CD4-positive, alpha-beta T cell treated with Interleukin-6 at 100 ng/mL for 8 hours (primary cell): Measurements from ENCODE around the gene MTRR.
"Not testable (repeated sequence)": the region's sequence is repeated elsewhere in the genome, so short reads cannot be mapped to it uniquely, and the experiment has no call there.

Experiments used
- DNase-seq: peaks from one replicate; pipeline ENCODE4 v3.0.0-alpha.2; 2020; ENCODE audit warnings: mixed read lengths, low spot score

Gene MTRR

DNA sequence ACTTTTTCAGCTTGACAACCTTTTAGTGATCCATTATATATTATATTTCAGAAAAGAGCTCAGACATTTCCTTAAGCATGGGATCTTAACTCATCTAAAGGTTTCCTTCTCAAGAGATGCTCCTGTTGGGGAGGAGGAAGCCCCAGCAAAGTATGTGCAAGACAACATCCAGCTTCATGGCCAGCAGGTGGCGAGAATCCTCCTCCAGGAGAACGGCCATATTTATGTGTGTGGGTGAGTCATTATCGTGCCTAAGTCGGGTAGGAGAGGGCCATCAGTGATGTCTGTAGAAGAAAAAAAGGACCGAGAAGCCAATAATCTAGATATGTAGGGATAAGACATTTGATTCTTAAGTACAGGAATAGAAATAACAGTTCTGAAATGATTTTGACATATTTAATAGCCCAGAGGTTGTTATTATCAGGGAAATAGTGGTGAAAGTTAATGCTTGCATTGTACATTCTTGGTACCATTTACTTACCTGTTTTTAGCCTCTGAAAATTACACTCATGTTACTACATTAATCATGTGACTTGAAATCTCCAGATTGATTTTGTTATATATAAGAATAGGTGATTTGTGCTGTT lies 28.2 kb downstream of the MTRR start:
- peak; percentile 14 for DNase-seq

DNA sequence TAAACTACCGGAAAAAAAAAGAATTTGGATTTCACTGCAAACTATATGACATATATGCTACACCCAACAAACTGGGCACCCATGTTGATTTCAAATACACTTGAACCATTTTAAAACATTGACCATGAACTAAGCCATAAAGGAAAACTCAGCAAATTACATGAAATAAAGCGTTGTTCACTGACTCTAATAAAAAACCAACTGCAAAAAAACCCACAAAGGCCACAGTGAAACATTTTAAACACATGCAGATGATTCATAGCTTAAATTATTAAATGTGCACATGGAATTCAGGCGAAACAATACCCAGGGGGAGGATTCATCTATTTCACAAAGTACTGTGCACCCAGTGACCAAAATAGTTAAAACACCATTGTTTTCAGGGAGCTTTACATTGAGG lies 33.3 kb downstream of the MTRR start:
- no peak for DNase-seq

DNA sequence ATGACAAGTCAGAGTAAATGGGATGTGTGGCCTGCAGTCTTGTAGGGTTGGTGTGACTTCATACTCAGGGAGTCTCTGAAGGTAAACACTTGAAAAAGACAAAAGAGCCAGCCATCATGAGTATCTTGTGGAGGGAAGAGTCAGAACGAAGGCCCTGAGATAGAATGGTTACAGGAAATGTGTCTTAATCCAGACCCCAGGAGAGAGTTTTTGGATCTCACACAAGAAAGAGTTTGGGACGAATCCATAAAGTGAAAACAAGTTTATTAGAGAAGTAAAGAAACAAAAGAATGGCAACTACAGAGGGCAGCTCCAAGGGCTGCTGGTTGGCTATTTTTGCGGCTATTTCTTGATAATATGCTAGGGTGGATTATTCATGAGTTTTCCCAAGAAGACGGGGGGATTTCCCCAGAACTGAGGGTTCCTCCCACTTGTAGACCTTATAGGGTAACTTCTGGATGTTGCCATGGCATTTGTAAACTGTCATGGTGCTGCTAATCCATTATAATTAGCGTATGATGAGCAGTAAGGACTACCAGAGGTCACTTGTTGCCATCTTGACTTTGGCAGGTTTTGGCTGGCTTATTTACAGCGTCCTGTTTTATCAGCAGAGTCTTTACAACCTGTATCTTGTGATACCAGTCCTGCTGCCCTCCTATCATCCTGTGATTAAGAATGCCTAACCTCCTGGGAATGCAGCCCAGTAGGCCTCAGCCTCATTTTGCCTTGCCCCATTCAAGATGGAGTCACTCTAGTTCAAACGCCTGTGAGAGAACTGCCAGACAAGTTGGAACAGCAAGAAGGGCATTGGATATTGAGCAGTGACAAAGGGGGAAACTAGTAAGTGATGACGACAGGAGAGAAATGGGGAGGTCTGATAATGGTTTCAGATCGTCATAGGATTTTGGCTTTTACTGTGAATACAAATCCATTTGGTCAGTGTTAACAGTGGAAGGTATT lies 34.0 kb downstream of the MTRR start:
- DNase-seq: no peak

DNA sequence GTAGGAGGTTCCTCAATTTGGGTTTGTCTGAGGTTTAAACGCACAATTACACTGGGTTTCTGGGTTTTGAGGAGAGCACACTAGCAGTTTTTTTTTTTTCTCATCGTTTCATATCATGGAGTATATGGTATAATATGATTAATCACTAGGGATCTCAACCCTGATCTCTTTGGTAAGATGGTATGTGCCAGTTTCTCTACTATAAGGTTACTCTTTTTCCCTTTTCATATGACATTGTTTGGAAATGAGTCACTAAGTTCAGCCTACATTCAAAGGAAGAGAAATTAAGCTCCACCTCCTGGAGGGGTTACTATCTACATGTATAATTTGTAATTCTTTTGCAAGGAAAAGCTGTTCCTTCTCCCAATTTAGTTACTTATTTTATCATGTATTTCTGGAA lies 35.2 kb downstream of the MTRR start:
- no peak for DNase-seq

DNA sequence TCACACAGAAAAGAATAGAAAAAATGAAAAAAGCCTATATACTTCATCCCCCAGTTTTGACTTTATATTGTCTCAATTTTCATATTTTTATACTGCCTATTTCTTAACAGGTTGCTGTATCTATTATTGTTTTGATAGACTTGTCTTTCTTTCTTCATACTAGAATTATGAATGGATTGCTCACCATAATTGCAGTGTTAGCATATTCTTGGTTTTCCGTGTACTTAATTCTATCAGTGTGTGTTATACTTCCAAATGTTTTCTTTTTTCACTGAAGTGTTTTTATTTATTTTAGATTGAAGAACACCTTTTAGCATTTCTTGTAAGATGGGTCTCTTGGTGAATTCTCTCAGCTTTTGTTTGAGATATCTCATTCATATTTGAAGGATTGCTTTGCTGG lies 38.7 kb downstream of the MTRR start:
- DNase-seq: no peak

DNA sequence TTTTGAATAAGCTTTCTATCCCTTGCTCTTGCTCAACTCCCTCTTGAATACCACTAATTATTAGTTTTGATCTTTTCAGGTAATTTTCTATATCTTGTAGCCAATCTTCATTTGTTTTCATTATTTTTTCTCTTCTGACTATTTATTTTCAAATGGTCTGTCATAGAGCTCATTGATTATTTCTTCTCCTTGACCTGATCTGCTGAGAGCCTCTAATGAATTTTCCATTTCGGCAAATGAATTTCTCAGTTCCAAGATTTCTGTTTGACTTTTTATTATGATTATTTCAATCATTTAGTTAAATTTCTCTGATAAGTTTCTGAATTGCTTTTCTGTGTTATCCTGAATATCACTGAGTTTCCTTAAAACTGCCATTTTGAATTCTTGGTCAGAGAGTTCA lies 39.4 kb downstream of the MTRR start:
- no peak for DNase-seq

DNA sequence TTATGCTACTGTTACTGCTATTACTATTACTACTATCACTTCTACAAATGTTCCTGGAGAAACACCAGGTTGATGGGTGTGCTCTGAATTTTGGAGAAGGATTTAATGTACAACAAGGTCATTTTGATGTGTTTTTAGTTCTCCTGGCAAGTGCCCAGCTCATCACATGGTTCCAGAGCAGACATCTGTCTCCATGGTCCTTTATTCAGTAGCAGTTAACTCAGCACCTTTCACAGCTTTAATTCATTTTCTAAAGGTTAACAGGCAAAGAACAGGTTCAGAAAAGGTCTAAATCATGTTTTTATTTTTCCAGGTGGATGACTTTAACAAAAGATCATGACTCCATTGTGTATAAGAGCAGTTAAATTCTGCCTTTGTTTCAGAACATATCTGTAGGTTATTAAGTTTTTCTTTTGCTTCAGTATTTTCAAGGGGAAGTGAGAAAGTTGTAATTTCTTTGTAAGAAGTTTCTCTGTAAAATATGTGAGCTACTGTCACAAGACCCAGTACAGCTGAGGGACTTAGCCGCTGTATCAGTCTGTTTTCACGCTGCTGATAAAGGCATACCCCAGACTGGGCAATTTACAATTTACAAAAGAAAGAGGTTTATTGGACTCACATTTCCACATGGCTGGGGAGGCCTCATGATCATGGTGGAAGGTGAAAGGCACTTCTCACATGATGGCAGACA lies 41.9 kb downstream of the MTRR start:
- DNase-seq: no peak

DNA sequence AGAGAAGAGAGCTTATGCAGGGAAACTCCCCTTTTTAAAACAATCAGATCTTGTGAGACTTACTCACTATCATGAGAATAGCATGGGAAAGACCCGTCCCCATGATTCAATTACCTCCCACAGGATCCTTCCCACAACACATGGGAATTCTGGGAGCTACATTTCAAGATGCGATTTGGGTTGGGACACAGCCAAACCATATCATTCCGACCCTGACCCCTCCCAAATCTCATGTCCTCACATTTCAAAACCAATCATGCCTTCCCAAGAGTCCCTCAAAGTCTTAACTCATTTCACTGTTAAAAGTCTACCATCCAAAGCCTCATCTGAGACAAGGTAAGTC lies 42.5 kb downstream of the MTRR start:
- DNase-seq: not testable (repeated sequence)

DNA sequence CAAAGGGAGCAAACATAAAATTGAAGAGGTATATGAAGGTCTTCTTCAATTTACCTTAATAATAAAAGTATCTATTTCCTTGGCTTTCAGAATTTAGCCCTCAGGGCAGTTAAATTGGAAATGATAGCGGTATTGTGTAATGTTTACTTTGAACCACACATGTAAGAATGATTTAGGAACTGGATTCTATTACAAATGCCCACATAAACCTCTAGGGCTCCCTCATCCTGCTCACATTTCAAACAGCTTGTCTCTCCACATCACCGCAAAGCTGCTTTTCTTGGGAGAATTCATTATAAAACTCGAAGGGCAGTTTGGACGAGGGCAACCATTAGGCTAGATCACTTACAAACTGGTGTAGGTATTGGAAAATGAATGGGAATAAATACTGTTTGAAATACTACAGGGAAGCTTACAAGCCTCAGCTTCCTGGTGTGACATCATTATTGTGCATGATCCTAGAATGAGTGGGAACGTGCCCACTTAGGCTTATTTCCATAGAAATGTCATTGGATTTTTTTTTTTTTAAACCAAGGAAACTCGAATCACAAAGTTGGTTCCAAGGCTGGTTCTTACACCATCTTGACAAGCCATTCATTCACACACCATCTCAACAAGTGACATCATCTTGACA lies 47.3 kb downstream of the MTRR start:
- DNase-seq: no peak

DNA sequence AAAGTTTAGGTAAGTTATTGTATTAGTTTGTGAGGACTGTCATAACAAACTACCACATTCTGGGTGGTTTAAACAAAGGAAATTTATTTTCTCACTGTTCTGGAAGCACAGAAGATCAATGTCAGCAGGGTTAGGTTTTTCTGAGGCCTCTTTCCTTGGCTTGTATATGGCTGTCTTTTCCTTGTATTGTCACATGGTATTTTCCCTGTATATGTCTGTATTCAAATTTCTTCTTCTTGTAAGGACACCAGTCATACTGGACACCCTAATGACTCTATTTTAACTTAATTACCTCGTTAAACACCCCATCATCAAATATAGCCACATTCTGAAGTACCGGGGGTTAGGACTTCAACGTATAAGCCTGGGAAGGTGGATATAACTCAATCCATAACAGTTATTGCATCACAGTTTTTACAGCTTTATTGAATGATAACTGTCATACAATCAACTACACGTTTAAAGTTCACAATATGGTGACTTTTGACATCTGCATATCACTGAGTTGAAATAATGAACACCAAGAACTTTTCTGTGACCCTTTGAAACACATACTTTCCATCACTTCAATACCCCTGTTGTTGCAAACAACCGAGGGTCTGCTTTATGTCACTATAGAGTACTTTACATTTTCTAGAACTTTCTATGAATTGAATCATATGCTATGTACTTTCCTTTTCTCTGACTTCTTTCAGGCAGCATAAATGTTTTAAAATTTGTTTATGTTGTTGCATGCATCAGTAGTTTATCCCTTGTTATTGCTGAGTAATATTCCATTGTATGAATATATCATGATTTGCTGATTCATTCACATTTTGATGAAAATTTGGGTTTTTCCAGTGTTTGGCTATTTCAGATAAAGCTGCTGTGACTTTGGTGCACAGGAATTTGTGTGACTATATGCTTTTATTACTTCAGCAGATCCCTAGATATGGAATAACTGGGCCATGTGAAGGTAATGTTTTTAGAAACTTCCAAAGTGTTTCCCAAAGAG lies 48.5 kb downstream of the MTRR start:
- no peak for DNase-seq

DNA sequence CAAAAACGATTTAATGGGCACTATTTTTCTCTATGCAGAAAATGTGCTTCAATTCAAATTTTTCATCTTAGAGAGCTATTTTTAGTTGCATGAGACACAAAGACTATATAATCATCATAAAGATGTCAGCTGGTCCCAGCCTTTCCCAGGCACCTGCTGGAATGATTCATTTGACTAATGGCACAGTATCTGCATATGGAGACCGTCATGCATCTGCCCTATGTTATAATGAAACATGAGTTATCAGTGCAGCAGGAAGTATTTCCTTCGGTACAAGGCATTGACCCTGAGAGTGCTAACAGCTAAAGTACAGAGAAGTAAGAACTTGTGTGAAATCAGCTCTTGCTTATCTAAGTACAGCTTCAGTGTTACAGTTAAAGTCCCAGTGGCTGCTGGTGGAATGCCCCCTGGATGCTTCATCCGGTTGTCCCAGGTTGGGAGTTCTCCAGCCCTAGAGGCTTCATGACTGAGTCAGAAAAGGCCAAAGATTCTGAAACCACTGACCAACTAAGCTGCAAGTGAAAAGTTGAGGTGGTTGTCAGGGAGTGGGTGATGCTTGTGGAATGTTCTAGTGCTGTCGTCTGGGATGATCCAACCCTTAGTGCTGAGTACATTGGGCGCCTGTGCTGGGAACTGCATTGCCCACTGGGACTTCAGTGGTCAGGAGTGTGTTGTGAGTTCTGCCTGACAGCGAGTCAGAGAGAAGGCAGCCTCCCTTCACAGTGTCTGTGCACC lies 57.2 kb downstream of the MTRR start:
- DNase-seq: no peak

DNA sequence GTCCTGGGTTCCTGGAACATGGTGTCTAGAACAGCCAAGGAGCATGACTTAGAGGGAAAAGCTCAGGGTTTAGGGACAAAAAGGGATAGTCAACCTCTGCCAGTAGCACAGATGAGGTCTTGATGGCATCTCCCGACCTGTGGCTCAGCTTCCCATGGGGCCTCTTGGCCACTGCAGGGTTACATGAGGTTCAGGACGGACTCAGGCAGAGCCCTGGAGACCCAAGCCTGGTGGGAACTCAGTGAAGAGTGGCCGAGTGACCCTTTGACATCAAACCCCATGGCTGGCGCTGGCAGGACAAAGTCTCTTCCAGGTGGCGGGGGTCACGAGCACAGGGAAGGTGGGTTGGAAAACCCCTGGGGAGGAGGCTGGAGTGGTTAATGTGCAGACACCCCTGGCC lies 57.8 kb downstream of the MTRR start:
- DNase-seq: no peak

DNA sequence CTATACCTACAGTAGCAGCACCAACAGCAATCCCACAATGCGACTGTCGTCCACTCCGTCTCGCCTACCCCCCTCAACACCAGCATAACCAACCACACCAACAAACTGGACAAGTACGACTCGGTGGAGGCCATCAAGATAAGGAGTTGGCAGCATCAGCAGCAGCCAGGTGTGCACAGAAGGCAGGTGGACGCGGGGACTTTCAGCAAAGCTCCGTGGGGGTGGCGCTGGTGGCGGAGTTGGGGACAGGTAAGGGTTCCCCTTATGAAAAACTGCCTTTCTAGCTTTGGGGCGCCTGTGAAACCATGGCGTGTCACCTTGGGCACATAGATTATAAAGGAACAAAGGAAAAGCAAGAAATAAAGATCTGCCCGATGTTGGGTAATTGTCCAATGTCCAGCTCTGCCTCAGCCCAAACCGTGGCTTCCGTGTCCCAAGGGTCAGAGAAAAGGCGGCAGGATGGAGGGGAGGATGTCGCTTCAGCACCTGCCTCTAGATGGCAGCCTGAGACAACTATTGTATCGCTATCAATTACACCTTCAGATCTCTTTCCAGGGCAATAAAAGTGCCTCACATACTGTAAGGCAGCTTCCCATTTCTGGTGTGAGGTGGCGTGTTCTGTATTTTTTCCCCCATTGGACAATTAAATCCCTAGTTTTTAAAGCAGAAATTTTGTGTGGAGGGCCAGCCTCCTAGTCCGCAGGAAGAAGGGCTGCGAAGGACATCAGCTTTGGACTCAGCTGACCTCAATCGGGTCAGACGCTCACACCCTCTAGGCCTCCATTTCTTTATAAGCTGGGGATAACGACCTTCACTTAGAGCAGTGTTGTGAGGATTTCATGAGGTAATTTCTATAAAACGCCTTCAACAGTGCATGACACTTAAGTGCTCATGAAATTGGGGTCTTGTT lies 58.8 kb downstream of the MTRR start:
- DNase-seq: peak; percentile 12

DNA sequence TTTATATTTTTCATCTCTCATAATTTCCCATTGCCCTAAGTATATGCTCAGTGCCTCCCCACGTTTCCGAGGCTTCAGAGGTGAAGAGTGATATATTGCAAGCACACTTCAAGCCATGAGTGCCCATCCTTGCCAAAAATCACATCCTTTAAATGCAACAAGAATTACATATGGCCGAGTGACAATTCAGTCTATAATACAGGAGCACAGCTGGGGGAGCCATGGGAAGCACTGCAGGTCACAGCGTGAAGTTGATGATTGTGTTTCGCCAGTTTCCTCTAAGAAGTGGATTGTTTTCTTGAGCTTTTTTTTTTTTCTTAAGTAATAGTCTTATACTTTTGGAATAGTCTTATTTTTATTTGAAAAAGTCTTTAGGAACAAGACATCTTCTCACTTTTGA lies 61.1 kb downstream of the MTRR start:
- no peak for DNase-seq

DNA sequence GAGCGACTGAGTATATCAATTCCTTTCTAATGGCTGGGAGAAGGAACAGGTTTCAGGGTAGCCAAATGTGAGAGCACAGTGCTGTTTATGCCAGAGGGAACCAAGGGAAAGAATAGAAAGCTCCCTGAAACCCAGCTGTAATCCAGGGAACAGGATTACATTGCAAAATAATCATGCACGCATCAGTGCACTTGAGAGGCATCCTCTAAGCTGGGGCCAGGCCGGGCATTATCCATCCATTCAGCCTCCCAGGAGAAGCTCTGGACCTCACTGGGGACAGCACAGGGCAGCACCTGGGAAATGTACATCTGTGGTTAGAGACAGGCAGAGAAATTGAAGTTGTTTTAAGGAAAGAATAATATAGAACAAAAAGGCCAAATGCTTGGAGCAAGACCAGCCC lies 72.7 kb downstream of the MTRR start:
- DNase-seq: no peak

DNA sequence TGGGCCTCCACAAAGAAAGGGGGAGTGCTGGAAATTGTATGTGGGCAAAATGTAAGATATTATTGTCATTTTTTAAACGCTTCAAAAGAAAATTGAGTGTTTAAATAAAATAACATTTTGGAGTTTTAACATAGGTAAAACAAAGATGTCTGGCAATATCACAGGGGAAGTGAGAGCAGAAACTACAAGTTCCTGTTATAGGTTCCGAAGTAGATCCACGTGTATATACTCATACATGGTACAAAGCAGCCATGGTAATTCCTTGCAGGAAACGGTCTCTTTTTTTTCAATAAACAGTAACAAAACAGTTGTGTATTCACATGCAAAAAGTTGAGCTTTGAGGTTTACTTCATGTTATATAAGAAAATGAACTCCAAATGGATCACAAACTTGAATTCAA lies 78.4 kb downstream of the MTRR start:
- no peak for DNase-seq
